ENCODE measurements around the gene STARD5.

STARD5 gene

DNA sequence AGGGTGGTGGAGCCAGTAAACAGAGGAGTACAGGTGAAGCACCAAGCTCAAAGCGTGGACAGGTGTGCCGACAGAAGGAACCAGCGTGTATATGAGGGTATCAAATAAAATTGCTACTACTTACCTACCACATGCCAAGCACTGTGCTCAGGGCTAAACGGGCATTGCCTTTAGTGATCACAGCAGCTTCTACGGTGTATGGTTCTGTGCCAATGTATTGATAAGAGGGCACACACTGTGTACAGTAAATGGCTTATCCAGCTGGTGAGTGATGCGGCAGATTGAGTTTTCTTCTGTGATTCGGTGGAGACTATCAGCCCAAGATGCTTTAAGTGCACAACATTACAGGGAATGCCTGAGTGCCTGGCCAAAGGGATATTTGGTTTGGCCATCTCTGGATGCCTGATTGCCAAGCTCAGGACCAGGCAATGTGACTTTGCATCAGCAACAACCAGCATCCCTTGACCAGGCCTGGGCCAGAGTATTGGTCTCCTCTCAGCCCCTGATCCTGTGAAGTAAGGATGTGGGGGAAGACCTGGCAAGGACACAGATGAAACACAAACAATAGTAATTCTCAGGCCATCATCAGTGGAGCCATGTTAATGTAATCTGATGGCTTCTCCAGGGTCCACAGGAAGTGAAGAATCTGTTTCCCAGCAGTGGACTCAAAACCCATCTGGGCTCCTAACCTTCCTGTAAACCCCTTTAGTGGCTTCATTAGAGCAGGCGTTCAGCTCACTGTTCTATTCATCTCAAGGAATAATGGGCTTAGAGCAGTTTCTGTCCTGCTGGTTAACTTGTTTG is 14.1 kb downstream of the STARD5 start:
- DNase-seq = no peak

DNA sequence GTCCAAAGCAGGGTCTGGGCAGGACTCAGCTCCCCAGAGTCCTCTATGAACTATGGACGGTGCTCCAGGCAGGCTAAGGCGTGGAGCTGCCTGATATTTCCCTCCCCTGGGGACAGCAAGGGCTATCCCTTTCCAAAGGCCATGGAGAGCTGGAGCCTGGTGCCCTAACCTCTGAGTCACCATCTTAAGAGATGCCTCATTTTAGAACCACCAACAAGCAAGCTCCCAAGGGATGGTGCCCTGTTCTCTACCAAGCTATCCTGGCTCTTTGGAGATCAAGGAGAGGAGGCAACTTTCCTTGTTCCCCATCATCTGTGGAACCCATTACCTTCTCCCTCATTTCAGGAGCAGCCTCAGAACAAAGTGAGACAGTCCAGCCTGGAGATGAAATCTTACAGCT is 15.7 kb downstream of the STARD5 start:
- no peak for DNase-seq

- DNase-seq = peak; percentile 51
These were observed 19.7 kb downstream of the STARD5 start for GRCh38 chr15:81304226-81304625.

DNA sequence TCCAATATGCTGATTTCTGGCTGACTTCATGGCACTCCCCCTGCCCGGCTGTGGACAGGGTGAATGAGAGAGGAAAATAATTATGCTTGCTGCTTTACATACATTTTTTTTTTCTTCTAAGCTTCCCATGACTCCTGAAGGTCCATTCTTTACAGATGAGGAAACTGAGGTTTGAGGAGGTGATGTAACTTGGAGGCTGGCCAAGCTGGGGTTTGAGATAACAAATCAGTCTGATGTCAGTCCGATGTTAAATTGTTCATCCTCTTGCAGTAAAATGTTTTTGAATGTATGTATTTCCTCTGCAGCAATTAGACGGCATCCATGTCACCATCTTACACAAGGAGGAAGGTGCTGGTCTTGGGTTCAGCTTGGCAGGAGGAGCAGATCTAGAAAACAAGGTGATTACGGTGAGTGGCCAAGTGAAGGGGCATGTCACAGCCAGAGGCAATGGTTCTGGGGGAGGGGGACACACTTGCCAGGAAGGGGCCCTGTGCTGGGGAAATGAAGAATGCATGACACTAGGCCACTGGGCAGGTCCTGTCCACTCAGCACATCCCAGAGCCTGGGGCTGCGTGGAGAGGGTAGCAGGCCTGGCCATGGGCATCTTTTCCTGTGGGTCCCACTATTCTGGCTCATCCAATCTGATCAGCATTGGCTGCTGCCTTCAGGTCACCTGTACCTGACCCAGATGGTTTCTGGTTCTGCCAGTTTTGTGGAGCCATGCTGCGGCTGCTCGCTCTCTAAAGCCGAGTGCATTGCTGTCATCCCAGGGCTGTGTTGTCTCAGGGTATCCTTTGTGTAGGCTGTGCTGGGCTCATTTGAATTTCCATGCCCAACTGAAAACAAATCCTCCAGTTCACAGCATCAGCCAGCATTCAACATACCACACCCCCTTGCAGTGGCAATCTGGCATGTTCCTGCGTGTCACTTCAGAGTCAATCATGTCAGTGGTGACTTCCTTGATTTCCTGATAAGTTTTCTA is 20.4 kb downstream of the STARD5 start:
- DNase-seq = no peak

GRCh38 chr15:81302701-81303109 is 21.2 kb downstream of the STARD5 start:
- DNase-seq = no peak

- no peak for DNase-seq
These were observed 22.0 kb downstream of the STARD5 start for GRCh38 chr15:81301815-81302399.

- DNase-seq = no peak
These were observed 22.6 kb downstream of the STARD5 start for GRCh38 chr15:81301385-81301784.

- no peak for DNase-seq
These were observed 24.2 kb downstream of the STARD5 start for GRCh38 chr15:81299630-81300273.

- DNase-seq = no peak
These were observed 24.8 kb downstream of the STARD5 start for GRCh38 chr15:81299156-81299555.

- no peak for DNase-seq
These were observed 25.3 kb downstream of the STARD5 start for GRCh38 chr15:81298611-81299010.

GRCh38 chr15:81297603-81298575 is 26.1 kb downstream of the STARD5 start:
- DNase-seq = no peak

DNA sequence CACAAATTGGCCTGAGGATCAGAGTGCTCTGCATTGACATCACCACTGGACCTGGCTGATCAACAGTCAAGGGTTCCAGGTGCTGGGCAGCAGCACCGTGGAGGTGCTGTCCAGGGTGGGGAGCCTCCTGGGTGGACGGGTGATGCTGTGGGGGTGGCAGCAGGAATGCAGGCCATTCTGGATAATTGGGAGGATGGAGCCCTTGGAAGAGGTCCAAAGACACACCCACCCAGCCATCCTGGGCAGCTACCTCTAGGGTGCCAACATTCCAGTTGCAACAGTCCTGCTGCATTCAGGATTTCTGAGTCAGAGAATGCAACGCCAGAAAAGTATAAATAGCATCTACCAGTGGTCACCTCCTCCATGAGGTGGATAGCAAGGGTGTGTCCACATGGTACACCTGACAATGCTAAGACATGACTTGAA is 26.8 kb downstream of the STARD5 start:
- DNase-seq = peak; percentile 37

DNA sequence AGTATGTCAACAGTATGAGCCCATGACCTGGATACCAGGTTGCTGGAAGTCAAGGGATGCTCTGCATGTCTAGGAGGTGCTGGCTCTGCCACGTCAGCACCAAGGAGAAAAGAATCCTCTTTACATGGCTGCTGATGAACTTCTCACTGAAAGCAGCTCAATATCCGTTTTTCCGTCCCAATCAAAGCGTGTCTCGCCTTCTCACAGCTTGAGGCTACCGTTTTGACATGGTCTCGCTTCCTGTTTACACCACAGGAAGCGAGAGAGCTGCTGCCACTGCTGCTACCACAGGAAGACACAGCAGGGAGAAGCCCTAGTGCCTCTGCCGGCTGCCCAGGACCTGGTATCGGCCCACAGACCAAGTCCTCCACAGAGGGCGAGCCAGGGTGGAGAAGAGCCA is 27.3 kb downstream of the STARD5 start:
- no peak for DNase-seq

DNA sequence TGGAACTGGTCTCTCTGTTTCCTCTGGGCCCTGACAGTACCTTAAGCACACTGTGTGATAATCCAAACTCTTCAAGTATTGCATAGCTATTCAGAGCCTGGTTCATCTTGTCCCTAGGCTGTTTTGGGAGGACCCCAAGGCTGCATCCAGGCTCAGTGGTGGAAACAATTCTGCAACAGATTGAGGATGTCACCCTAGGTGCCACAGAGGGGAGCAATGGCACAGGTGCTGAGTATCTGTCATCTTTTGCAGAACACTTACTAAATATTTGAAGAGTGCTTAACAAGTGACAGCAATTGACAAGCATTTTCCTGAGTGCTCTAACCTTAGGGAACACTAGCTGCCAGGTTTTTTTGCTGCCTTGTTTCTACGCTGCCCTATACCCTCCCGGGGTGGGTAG is 27.8 kb downstream of the STARD5 start:
- DNase-seq = no peak

DNA sequence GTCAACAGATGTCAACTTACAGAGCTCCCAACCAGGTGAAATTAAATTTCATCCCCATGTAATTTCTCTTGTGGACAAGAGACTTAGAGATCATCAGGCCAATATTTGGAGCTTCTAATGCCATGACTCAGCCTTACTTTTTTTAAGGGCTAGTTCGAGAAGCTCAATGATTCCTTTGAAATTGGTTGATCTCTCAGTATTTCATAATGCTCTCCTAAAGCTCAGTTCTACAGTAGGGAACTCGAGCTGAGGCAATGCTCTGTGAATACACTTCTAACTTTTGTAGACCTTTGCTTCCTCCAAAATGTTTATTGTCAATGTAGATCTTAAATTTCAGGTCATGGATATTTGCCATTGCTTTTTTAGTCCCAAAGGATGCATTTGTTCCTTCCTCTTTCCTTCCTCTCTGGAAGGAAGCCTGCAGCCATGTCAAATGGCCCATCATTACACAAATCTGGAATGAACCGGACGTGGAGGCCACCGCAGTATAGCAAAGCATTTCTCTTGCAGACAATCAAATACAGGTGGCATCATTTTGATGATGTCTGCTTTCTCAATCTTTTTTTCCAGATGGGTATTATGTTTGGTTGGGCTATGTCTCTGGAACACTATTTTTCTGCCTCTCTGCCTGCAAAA is 28.3 kb downstream of the STARD5 start:
- no peak for DNase-seq

DNA sequence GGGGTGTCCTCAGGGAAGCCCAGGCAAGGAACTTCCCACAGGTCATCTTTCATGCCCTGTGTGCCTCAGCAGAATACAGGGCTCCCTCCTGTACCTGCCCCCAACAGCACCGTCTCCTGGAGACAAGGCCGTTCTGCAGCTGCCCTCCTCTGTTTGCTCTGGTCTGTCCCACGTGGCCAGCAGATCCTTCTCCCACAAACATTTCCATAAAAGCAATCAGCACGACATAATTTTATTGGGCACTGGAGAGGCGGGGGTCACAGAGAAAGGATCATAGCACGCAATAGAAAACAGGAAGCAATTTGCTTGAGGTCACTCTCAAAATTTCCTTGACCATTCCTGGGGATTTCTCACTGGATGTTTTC is 29.4 kb downstream of the STARD5 start:
- DNase-seq = no peak

DNA sequence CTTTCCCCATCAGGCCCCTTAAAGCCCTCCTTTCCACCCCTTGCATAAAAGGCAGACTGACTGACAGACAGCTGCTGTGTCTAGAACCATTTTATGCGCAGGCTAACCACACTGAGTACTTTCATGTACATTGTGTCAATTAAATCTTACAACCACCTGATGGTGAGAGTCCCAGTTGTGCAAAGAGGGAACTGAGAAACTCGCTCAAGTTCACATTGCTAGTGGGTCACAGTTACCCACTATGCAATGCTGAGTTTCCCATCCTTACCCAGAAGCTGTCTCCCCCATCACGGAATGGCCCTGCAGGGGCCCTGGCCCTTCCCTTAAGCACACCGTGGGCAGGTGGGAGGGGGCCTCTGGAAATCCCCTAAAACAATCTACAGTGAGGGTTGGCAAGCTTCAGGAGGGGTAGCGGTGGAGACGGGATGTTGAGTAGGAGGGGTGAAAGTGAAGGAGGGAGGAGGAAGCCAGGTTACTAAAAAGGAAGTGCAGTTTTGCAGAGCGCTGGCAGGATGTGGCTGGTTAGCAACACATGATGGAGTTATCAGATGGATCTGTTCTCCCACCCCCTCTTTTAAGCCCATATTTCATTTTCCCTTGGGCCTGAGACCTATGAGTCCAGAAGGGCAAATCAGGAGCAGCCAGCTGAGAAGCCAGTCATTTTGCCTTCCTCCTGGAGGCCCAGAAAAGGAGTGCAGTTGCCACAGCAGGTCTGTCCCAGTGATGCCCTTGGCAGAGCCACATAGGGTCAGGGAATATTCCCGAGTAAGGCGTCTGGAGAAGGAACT is 30.0 kb downstream of the STARD5 start:
- DNase-seq = no peak

DNA sequence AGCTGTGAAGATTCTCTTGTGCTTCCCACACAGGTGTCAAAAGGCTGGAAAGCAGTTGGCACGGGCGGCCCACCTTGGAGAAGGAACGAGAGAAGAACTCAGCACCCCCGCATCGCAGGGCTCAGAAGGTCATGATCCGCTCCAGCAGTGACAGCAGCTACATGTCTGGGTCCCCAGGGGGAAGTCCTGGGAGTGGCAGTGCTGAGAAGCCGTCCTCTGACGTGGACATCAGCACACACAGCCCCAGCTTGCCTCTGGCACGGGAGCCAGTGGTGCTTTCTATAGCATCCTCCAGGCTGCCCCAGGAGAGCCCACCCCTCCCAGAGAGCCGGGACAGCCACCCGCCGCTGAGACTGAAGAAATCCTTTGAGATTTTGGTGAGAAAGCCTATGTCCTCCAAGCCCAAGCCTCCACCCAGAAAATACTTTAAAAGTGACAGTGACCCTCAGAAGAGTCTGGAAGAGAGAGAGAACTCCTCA is 31.4 kb downstream of the STARD5 start:
- DNase-seq = no peak

GRCh38 chr15:81291916-81292522 is 31.9 kb downstream of the STARD5 start:
- no peak for DNase-seq

GRCh38 chr15:81289910-81290309 is 34.0 kb downstream of the STARD5 start:
- no peak for DNase-seq
